PC-3 (cell line): ENCODE measurements around the gene HCN1.

ENCODE experiments used
- CTCF ChIP-seq: fragments of 300-600 bp; sonication (generic); conservative IDR thresholded peaks from 2 replicates; pipeline ENCODE4 v1.5.1; 2017; ENCODE audit warnings: antibody characterized with exemption, low read depth, mild to moderate bottlenecking, low read length
- EZH2 ChIP-seq: fragments of 300-600 bp; sonication (generic); IDR thresholded peaks from one replicate; pipeline ENCODE4 v1.6.1; 2017; ENCODE audit warnings: antibody characterized with exemption, mild to moderate bottlenecking, low read length; ENCODE audit not compliant: unreplicated experiment
- EZH2phosphoT487 ChIP-seq: fragments of 300-600 bp; sonication (generic); IDR thresholded peaks from 2 replicates; pipeline ENCODE4 v1.6.1; 2018; ENCODE audit warnings: mild to moderate bottlenecking, antibody characterized with exemption, low read length, borderline replicate concordance

- TF ChIP-seq CTCF (no peak), EZH2 (no peak), EZH2phosphoT487 (no peak)
These were observed 8.5 kb downstream of the HCN1 start for GRCh38 chr5:45687701-45688100.
